HepG2 (cell line): Measurements from ENCODE around the gene LRRC3. TPM values are rescaled to one million over a fixed set of nuclear protein-coding genes. Genes with fewer than 3 reads are reported as not detected.

Experiments
- ATAC-seq: fragments of 200-7000 bp; cut with Tn5 transposase; 3 replicates; pipeline ENCODE4 v1.9.1; 2020; ENCODE audit warnings: mild to moderate bottlenecking, moderate library complexity
- BruUV-seq: library from RNA; stranded (reverse); fragments of 400-500 nt; replicated peaks from 2 replicates; lab custom pipeline; 2021; lab: Mats Ljungman, UMichigan
- CTCF ChIA-PET: fragments of 300-600 bp; formaldehyde crosslinking; extraction: SDS; loops from one replicate; lab custom pipeline; 2021; ENCODE audit warnings: low total read pairs, inconsistent platforms, low intra/inter-chr PET ratio; lab: Yijun Ruan, JAX
- POLR2A ChIA-PET: fragments of 350-600 bp; sonication (Branson Sonifier 250); formaldehyde crosslinking; loops from one replicate; lab custom pipeline; 2020; ENCODE audit warnings: antibody characterized with exemption, inconsistent platforms; lab: Yijun Ruan, JAX
- DNase-seq: peaks from one replicate; pipeline ENCODE4 v3.0.0-alpha.2; 2015; ENCODE audit warnings: low spot score
- FAIRE-seq: peaks from 3 replicates; lab custom pipeline; 2011; peaks lifted over from hg19 to GRCh38; lab: Jason Lieb, UNC
- H2AFZ ChIP-seq: one replicate; pipeline ENCODE4 v1.6.1; 2011; ENCODE audit warnings: low read length, inconsistent platforms
- H3K27ac ChIP-seq: fragments of 300-600 bp; 3 replicates; pipeline ENCODE4 v1.8.0; 2011; ENCODE audit warnings: mixed run types, mild to moderate bottlenecking, mixed read lengths, low read length, inconsistent platforms; ENCODE audit not compliant: insufficient read depth; ENCODE audit errors: extremely low read length
- H3K27me3 ChIP-seq, 2 experiments: fragments of 200-600 bp in 1 of 2; 2 replicates in 1 of 2; 3 replicates in 1 of 2; pipeline versions ENCODE4 v1.6.0 to v1.8.0; 2011; ENCODE audit warnings: low read length in 2 of 2, mild to moderate bottlenecking in 2 of 2, moderate library complexity in 2 of 2, inconsistent platforms in 1 of 2; ENCODE audit not compliant: insufficient read depth in 2 of 2, control insufficient read depth in 1 of 2
- H3K36me3 ChIP-seq, 2 experiments: fragments of 200-600 bp in 1 of 2; replicated peaks in 1 of 2; 2 replicates in 1 of 2; 3 replicates in 1 of 2; pipeline versions ENCODE4 v1.5.1 to v1.8.0; 2011; ENCODE audit warnings: low read length in 2 of 2, inconsistent platforms in 1 of 2; ENCODE audit not compliant: insufficient read depth in 2 of 2, control insufficient read depth in 1 of 2
- H3K4me1 ChIP-seq: 2 replicates; pipeline ENCODE4 v1.5.1; 2012; ENCODE audit warnings: low read length, inconsistent platforms; ENCODE audit not compliant: insufficient read depth
- H3K4me2 ChIP-seq: 2 replicates; pipeline ENCODE4 v1.6.0; 2011; ENCODE audit warnings: low read depth, low read length, inconsistent platforms
- H3K4me3 ChIP-seq, 3 experiments: fragments of 200-600 bp in 1 of 3; sonication (generic), shearing (Covaris generic) in 1 of 3; replicated peaks in 1 of 3; 2 replicates each; pipeline ENCODE4 v1.5.1; 2011 to 2016; ENCODE audit warnings: low read length in 3 of 3, inconsistent platforms in 2 of 3, low read depth in 2 of 3, mild to moderate bottlenecking in 2 of 3, control low read depth in 1 of 3, mixed read lengths in 1 of 3; ENCODE audit not compliant: insufficient read depth in 1 of 3
- H3K79me2 ChIP-seq: one replicate; pipeline ENCODE4 v1.6.1; 2011; ENCODE audit warnings: low read length, inconsistent platforms; ENCODE audit not compliant: insufficient read depth
- H3K9ac ChIP-seq: 2 replicates; pipeline ENCODE4 v1.6.0; 2011; ENCODE audit warnings: mild to moderate bottlenecking, low read depth, low read length, inconsistent platforms; ENCODE audit not compliant: insufficient read depth
- H3K9me3 ChIP-seq: 2 replicates; pipeline ENCODE4 v1.5.1; 2012; ENCODE audit warnings: mild to moderate bottlenecking, low read length
- H4K20me1 ChIP-seq: 2 replicates; pipeline ENCODE4 v1.6.0; 2011; ENCODE audit warnings: inconsistent platforms, mild to moderate bottlenecking, low read length, moderate library complexity; ENCODE audit not compliant: insufficient read depth
- CREB1 ChIP-seq, 2 experiments: fragments of 450-650 bp in 1 of 2; IDR thresholded peaks; 2 replicates each; pipeline ENCODE4 v1.6.1; 2016 to 2017; ENCODE audit warnings: control low read depth in 1 of 2, mild to moderate bottlenecking in 1 of 2, missing compliant biosample characterization in 1 of 2, missing genetic modification characterization in 1 of 2
- FOXP4 ChIP-seq: sonication (generic); formaldehyde crosslinking; IDR thresholded peaks from 2 replicates; pipeline ENCODE4 v1.4.0; 2020; ENCODE audit warnings: missing genetic modification reagents
- GFI1 ChIP-seq: sonication (generic); formaldehyde crosslinking; IDR thresholded peaks from 2 replicates; pipeline ENCODE4 v1.5.0; 2020; ENCODE audit warnings: missing genetic modification reagents, mild to moderate bottlenecking, borderline replicate concordance
- PBX2 ChIP-seq: IDR thresholded peaks from 2 replicates; pipeline ENCODE4 v1.6.1; 2016; ENCODE audit warnings: control low read depth
- PRDM15 ChIP-seq: sonication (generic); formaldehyde crosslinking; IDR thresholded peaks from 2 replicates; pipeline ENCODE4 v1.4.0; 2020; ENCODE audit warnings: missing genetic modification reagents
- SIX4 ChIP-seq: sonication (generic); formaldehyde crosslinking; IDR thresholded peaks from 2 replicates; pipeline ENCODE4 v1.4.0; 2020; ENCODE audit warnings: missing genetic modification reagents
- STAT6 ChIP-seq: sonication (generic); formaldehyde crosslinking; IDR thresholded peaks from 2 replicates; pipeline ENCODE4 v1.4.0; 2020; ENCODE audit warnings: missing genetic modification reagents, mild to moderate bottlenecking, borderline replicate concordance
- ZBTB1 ChIP-seq: sonication (generic); formaldehyde crosslinking; IDR thresholded peaks from 2 replicates; pipeline ENCODE4 v1.4.0; 2020; ENCODE audit warnings: missing genetic modification reagents, borderline replicate concordance
- ZMAT3 ChIP-seq: sonication (generic); formaldehyde crosslinking; conservative IDR thresholded peaks from 2 replicates; pipeline ENCODE4 v1.7.0; 2021; ENCODE audit warnings: missing genetic modification reagents
- ZNF660 ChIP-seq: sonication (generic); formaldehyde crosslinking; IDR thresholded peaks from 2 replicates; pipeline ENCODE4 v1.5.1; 2020; ENCODE audit warnings: mild to moderate bottlenecking, low read depth, missing genetic modification reagents, borderline replicate concordance
- ZNF766 ChIP-seq: sonication (generic); formaldehyde crosslinking; IDR thresholded peaks from 2 replicates; pipeline ENCODE4 v1.5.0; 2020; ENCODE audit warnings: missing genetic modification reagents, borderline replicate concordance
- WGBS: methylation state at CpG from one replicate; pipeline ENCODE4 v1.1.6; 2017; ENCODE audit warnings: low lambda C conversion rate; 5-methylcytosine and 5-hydroxymethylcytosine counted together
- in situ Hi-C: cut with HindIII; loops from 2 replicates; pipeline ENCODE4 v1.10.0; 2017; ENCODE audit warnings: low pct_unique_long_range_greater_than_20kb; ENCODE audit not compliant: extremely low pct_ligation_motif_present
- intact Hi-C: fragments of 100-400 bp; cut with micrococcal nuclease; formaldehyde crosslinking; loops from one replicate; pipeline ENCODE4 v1.10.0; 2022; ENCODE audit not compliant: unreplicated experiment
- polyA plus RNA-seq, 8 experiments: library from polyadenylated mRNA; depleted of rRNA in 3 of 8; stranded (reverse) in 7 of 8; unstranded in 1 of 8; fragments of >200 nt; fragmentation: Illumina TruSeq in 4 of 8; extraction: Trizol in 4 of 8; gene quantifications; 2 replicates each; pipeline versions ENCODE4 v1.2.1 to v1.2.3, GENCODE V29; 2011 to 2016; ENCODE audit warnings: low read depth in 4 of 8, missing spikeins in 1 of 8, mixed read lengths in 1 of 8; ENCODE audit not compliant: insufficient read depth in 1 of 8
- total RNA-seq, 5 experiments: library from RNA; depleted of rRNA; stranded (reverse); fragments of >200 nt; fragmentation: Illumina TruSeq; extraction: Trizol; gene quantifications; 2 replicates each; pipeline ENCODE4 v1.2.3, GENCODE V29; 2016; ENCODE audit warnings: low read depth in 1 of 5

LRRC3 gene
- total and polyA plus RNA-seq, 2 of the 13 experiments (the other 11 are each of a cell fraction or from before 2014, with no cell fraction given): 4.8 to 16.5 TPM

- peak overlapping the region; percentile 90 for H3K27ac ChIP-seq
- in situ Hi-C loops: loop anchor here (5.0 kb wide), 2 partner anchors 41 to 106 kb away; no protein-coding TSS in a partner anchor
- TF ChIP-seq STAT6 (CRISPR knock-in tag): 0 out of 2 replicates have a peak, but pooled peaks have one; percentile 16
- no peak for TF ChIP-seq PBX2 (CRISPR knock-in tag)
- TF ChIP-seq ZNF766 (CRISPR knock-in tag): no peak
- no peak for TF ChIP-seq ZNF660
- 0 out of 2 replicates have a peak, but pooled peaks have one; percentile 15 for TF ChIP-seq GFI1 (CRISPR knock-in tag)
- TF ChIP-seq SIX4 (CRISPR knock-in tag): no peak
- TF ChIP-seq PRDM15 (CRISPR knock-in tag): no peak
- no peak for TF ChIP-seq ZBTB1 (CRISPR knock-in tag)
- peak; percentile 63; the same call in 1 of the 2 replicates for TF ChIP-seq CREB1 (IDR thresholded peaks at IDR 0.05)
- no peak for TF ChIP-seq CREB1 (CRISPR knock-in tag; IDR thresholded peaks at IDR 0.05)
- no peak for TF ChIP-seq FOXP4
- peak; percentile 17; the same call in 1 of the 2 replicates for TF ChIP-seq ZMAT3 (CRISPR knock-in tag)
Measured at GRCh38 chr21:44483288-44484237, 28.3 kb downstream of the LRRC3 start.

More at GRCh38 chr21:44483288-44484237, 28.3 kb downstream of the LRRC3 start:
- H3K79me2 ChIP-seq: peaks cover 42% of the 10 kb centered on the region
- ChIA-PET POLR2A (interaction anchor here (0.6 to 6.0 kb wide), 13 partner anchors 10 to 181 kb away, joined by 3 to 115 read pairs (median 6); partner anchors contain the start of genes CFAP410 and LRRC3), CTCF (no interaction called here)
- H3K4me2 ChIP-seq: peak overlapping the region; percentile 97
- ATAC-seq (peak; percentile 15), DNase-seq (peak; percentile 16), FAIRE-seq (no peak)
- intact Hi-C loops: loop anchor here (10.0 kb wide), 1 partner anchor 179 kb away; the partner anchor contains the start of gene PFKL
- no peaks in the 10 kb centered on the region; a peak in 1 of 5 replicates for H3K27me3 ChIP-seq
- no peaks in the 10 kb centered on the region for H3K9me3 ChIP-seq
- peaks cover 3 to 5% of the 10 kb centered on the region in 2 experiments; a peak in 2 of 5 replicates for H3K36me3 ChIP-seq
- H4K20me1 ChIP-seq: no peaks in the 10 kb centered on the region
- H3K4me1 ChIP-seq: peaks cover 72% of the 10 kb centered on the region
- peak overlapping the region; percentile 64 to 81 (median 69) for H3K4me3 ChIP-seq
- BruUV-seq: TSS peak; percentile 88
- H2AFZ ChIP-seq: no peak overlapping the region
- H3K9ac ChIP-seq: peak overlapping the region; percentile 95
- WGBS: 11% methylated on average over 15 of the region's 28 CpGs
